Mucosa of descending colon (tissue), 3 donors: ENCODE measurements around the gene DEGS2. TPM values are rescaled to one million over a fixed set of nuclear protein-coding genes. Genes with fewer than 3 reads are reported as not detected.

Source experiments
- ATAC-seq: fragments of 200-7000 bp; cut with Tn5 transposase; one replicate; pipeline ENCODE4 v1.9.1; 2020; ENCODE audit warnings: mild to moderate bottlenecking, moderate library complexity
- DNase-seq, 3 donors: peaks; one replicate each; pipeline ENCODE4 v3.0.0-alpha.2; 2020
- H3K36me3 ChIP-seq: fragments of 200-600 bp; one replicate; pipeline ENCODE4 v1.8.0; 2021; ENCODE audit warnings: low read depth, mild to moderate bottlenecking
- H3K4me1 ChIP-seq: fragments of 200-600 bp; one replicate; pipeline ENCODE4 v1.8.0; 2021; ENCODE audit warnings: low read depth, mild to moderate bottlenecking
- H3K4me3 ChIP-seq: fragments of 200-600 bp; one replicate; pipeline ENCODE4 v1.8.0; 2021; ENCODE audit warnings: mild to moderate bottlenecking
- H3K9me3 ChIP-seq: fragments of 200-600 bp; one replicate; pipeline ENCODE4 v1.8.0; 2021; ENCODE audit warnings: mild to moderate bottlenecking
- intact Hi-C, 2 donors: fragments of 100-400 bp; cut with DNase I in 1 of 2; cut with micrococcal nuclease in 1 of 2; formaldehyde crosslinking; loops; one replicate each; pipeline versions ENCODE4 v1.11.0 to v1.11.1; 2022; cut with DNase I, micrococcal nuclease
- total RNA-seq, 3 donors: library from RNA; stranded (reverse); fragmentation: NEBNext Ultra II Directional in 2 of 3; extraction: Animal tissue kit (Norgen Biotek cat#: 25700) in 2 of 3; gene quantifications; one replicate each; pipeline versions ENCODE4 v1.2.1 to v1.2.4, GENCODE V29; 2021 to 2023
- TF ChIP-seq, protein P1 (sequence below): fragments of 200-600 bp; IDR thresholded peaks from one replicate; pipeline ENCODE4 v1.8.0; 2022; ENCODE audit warnings: antibody characterized with exemption, mild to moderate bottlenecking
- donor health status: DM: no; HTN: no; CAD: no; lungs with moderate emphysema.
- donor health status: DM: no; HTN: no; CAD: no.
- donor health status: DM: no; HTN: yes; CAD: no.

The DEGS2 gene
- total RNA-seq, 3 donors from 2014 or later = 6.2 to 28.5 (median 27.9) TPM

DNA sequence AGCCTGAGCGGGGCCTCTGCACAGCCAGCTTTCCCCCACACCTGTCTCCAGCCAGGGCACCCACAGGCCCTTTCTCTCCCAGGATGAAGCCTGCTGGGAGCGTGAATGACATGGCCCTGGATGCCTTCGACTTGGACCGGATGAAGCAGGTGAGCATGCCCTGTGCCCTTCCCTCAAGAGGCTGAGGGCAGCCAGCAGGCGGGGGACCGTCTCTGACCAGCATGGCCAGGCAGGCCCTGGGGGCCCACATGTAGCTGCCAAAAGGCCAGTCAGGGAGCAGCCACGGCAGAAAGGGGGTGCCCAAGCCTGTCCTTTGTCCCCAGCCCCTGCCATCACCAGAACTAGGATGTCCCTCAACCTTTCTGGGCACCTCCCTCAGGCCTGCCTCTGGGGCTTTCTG is 18.3 kb downstream of the DEGS2 start:
- DNase-seq (no peak), ATAC-seq (no peak)
- intact Hi-C loops = no loop called here
- TF ChIP-seq, protein P1, sequence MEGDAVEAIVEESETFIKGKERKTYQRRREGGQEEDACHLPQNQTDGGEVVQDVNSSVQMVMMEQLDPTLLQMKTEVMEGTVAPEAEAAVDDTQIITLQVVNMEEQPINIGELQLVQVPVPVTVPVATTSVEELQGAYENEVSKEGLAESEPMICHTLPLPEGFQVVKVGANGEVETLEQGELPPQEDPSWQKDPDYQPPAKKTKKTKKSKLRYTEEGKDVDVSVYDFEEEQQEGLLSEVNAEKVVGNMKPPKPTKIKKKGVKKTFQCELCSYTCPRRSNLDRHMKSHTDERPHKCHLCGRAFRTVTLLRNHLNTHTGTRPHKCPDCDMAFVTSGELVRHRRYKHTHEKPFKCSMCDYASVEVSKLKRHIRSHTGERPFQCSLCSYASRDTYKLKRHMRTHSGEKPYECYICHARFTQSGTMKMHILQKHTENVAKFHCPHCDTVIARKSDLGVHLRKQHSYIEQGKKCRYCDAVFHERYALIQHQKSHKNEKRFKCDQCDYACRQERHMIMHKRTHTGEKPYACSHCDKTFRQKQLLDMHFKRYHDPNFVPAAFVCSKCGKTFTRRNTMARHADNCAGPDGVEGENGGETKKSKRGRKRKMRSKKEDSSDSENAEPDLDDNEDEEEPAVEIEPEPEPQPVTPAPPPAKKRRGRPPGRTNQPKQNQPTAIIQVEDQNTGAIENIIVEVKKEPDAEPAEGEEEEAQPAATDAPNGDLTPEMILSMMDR = no peak
- Histone ChIP-seq H3K4me1 (peaks cover 35% of the 10 kb centered on the region), H3K4me3 (no peak overlapping the region), H3K9me3 (no peaks in the 10 kb centered on the region), H3K36me3 (no peaks in the 10 kb centered on the region)

DNA sequence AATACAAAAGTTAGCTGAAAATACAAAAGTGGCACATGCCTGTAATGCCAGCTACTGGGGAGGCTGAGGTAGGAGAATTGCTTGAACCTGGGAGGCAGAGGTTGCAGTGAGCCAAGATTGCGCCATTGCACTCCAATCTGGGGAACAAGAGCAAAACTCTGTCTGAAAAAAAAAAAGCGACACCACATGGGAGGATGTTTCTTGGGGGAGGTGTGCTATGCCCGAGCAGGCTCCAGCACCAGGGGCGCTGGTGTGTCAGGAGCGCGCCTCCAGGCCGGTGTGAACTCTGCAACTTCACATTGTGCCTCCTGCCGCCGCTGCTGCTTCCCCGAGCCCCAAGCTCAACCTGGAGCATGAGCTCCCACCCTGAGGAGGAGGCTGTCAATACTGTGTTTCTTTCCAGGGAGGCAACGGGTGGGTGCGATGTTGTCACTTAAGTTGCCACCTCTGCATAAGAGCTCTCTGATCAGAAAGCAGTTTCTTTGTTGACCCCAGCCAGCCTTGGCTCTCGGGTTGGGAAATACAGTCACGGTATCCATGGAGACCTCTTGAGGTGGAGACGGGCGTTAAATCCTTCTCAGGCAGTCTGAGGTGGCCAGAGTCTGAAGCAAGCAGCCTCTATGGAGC is 18.9 kb downstream of the DEGS2 start:
- DNase-seq (peak in 2 of 3 donors; percentile 59 to 60), ATAC-seq (no peak)
- no peaks in the 10 kb centered on the region for H3K36me3 ChIP-seq
- H3K4me1 ChIP-seq = peaks cover 29% of the 10 kb centered on the region
- intact Hi-C loops = no loop called here
- H3K9me3 ChIP-seq = no peaks in the 10 kb centered on the region
- H3K4me3 ChIP-seq = no peak overlapping the region
- TF ChIP-seq, protein P1 = no peak

DNA sequence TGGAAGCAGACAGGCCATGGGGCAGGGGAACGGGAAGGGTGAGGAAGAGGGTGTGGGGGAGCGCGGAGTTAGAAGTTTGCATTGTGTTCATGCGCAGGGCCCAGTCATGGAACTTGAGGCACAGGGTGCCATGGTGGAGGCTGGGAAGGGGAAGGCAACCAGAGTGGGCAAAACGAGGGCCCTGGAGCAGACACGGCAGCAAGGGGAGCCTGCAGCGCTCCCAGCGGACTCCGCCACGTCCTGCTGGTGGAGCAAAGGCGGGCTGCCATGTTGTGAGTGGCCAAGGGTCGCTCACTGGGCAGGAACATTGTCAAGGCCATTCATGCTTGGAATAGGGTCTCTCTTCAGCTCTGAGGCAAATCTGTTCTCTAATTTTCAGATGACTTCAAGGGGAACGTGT is 20.5 kb downstream of the DEGS2 start:
- peaks cover 22% of the 10 kb centered on the region for H3K4me1 ChIP-seq
- intact Hi-C loops = no loop called here
- H3K9me3 ChIP-seq = no peaks in the 10 kb centered on the region
- TF ChIP-seq, protein P1 = no peak
- no peak for DNase-seq
- no peak overlapping the region for H3K4me3 ChIP-seq
- ATAC-seq = no peak
- peaks cover 3% of the 10 kb centered on the region for H3K36me3 ChIP-seq

DNA sequence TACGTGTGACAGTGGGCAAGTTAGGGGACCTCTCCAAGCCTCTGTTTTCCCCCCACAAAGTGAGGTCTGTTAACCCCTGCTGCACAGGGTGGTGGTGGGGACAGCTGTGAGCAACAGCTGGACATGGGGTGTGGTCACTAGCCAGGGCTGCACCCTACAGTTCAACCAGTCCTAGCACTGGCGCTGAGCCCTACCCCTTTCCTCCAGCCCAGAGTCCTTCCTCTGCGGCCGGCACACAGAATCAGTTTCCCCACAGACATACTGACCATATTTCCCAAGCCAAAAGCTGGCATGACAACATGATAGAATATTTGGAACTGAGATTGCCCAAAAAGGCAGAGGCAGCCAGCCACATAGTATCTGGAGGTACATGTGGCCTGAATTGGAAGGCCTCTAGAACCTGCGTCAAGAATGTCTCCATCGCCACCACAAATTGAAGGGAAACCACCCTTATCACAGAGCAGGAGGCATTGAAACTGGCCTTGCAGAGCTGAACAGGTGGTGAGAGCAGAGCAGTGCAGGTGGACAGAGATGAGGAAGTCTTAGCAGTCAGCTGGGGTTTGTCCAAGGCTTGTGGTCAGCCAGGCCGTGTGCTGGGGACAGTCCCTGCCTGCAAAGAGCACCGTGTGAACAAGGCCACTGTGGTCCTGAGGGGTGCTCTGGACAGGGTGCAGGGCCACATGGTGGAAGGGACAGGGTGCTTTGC is 21.2 kb downstream of the DEGS2 start:
- H3K4me3 ChIP-seq = no peak overlapping the region
- peaks cover 3% of the 10 kb centered on the region for H3K36me3 ChIP-seq
- no peak for DNase-seq
- peaks cover 17% of the 10 kb centered on the region for H3K4me1 ChIP-seq
- TF ChIP-seq, protein P1 = no peak
- ATAC-seq = no peak
- intact Hi-C loops = no loop called here
- H3K9me3 ChIP-seq = no peaks in the 10 kb centered on the region

DNA sequence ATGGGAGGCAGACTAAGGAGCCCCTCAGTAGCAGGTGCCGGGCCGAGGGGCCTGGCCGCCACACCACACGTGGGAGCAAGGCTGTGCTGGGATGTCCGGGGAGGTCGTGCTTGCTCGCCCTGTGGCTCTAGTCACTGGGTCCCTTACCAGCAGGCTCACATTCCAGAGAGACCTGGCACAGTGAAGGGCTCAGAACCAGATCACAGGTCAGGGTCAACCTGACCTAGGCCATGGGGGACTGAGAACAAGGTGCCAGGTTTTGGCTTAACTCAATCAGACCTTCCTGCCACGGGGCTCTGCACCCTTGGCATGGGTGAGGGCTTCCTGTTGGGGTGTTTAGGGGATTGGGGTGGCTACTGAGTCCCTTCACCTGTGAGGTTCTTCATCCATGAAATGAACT is 22.3 kb downstream of the DEGS2 start:
- no peaks in the 10 kb centered on the region for H3K9me3 ChIP-seq
- H3K4me1 ChIP-seq = peaks cover 7% of the 10 kb centered on the region
- DNase-seq (no peak), ATAC-seq (no peak)
- H3K36me3 ChIP-seq = peaks cover 3% of the 10 kb centered on the region
- TF ChIP-seq, protein P1 = no peak
- intact Hi-C loops = no loop called here
- H3K4me3 ChIP-seq = no peak overlapping the region
